NT2/D1 (cell line): ENCODE data around the gene PKDCC.
A peak's percentile ranks its signal among the peaks of the same experiment; 100 is the strongest.

Source experiments
- DNase-seq: peaks from one replicate; pipeline ENCODE4 v3.0.0-alpha.2; 2011; ENCODE audit warnings: low read depth, low spot score
- H3K27me3 ChIP-seq: 2 replicates; pipeline ENCODE4 v1.6.0; 2011; ENCODE audit warnings: mild to moderate bottlenecking; ENCODE audit not compliant: insufficient read length, insufficient read depth
- H3K36me3 ChIP-seq: 2 replicates; pipeline ENCODE4 v1.6.1; 2011; ENCODE audit warnings: mild to moderate bottlenecking, low read length, mixed read lengths; ENCODE audit not compliant: insufficient read depth, insufficient read length
- H3K4me1 ChIP-seq: 2 replicates; pipeline ENCODE4 v1.5.1; 2011; ENCODE audit not compliant: insufficient read depth, insufficient read length
- H3K4me3 ChIP-seq: 2 replicates; pipeline ENCODE4 v1.5.1; 2011; ENCODE audit warnings: low read depth; ENCODE audit not compliant: insufficient read length
- H3K9ac ChIP-seq: 2 replicates; pipeline ENCODE4 v1.6.0; 2011; ENCODE audit warnings: low read depth; ENCODE audit not compliant: insufficient read length
- H3K9me3 ChIP-seq: 2 replicates; pipeline ENCODE4 v1.5.1; 2011; ENCODE audit warnings: mild to moderate bottlenecking, low read length; ENCODE audit not compliant: insufficient read depth
- SUZ12 ChIP-seq: IDR thresholded peaks from 2 replicates; pipeline ENCODE4 v1.6.1; 2011; ENCODE audit not compliant: insufficient read length, insufficient read depth; ENCODE audit errors: extremely low read depth
- YY1 ChIP-seq: IDR thresholded peaks from 2 replicates; pipeline ENCODE4 v1.6.1; 2011; ENCODE audit not compliant: insufficient read length, insufficient read depth
- ZNF274 ChIP-seq: IDR thresholded peaks from 2 replicates; pipeline ENCODE4 v1.6.1; 2011; ENCODE audit warnings: mild to moderate bottlenecking, low read depth, low read length

PKDCC gene

DNA sequence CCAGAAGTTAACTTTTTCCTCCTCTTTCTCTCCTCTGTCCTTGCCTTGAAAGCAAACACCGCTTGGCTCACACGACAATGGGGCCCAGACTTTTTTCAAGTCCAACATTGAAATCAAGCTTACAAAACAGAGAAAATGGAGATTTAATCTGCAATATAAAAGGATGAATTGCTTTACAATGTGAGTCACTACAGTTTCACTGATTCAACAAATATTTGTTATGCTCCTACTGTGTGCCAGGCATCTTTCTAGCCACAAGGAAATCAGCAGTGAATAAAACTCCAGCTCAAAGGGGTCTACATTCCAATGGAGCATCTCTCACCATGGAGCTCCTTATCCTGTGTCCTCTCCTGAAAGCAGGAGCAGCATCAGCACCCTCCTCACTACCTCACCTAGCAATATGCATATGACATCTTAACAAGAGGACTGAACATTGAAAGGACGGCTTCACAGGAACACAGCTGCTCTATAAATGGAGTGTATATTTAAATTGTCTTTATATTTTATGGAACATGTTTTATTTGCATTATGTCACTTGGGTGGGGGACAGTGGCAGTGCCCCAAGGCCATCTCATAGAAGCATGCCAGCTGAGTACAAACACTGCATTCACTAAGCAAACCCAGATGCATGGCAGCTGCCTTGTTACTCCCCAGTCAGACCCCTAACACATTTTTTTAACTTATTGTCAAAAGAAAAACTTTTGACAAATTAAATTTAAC is 39.5 kb downstream of the PKDCC start:
- Histone ChIP-seq H3K9ac (no peak overlapping the region), H3K27me3 (peaks cover 49% of the 10 kb centered on the region), H3K4me1 (no peaks in the 10 kb centered on the region), H3K4me3 (no peak overlapping the region), H3K9me3 (no peaks in the 10 kb centered on the region), H3K36me3 (no peaks in the 10 kb centered on the region)
- no peak for TF ChIP-seq ZNF274
- no peak for TF ChIP-seq SUZ12
- no peak for TF ChIP-seq YY1
- DNase-seq, result no peak

DNA sequence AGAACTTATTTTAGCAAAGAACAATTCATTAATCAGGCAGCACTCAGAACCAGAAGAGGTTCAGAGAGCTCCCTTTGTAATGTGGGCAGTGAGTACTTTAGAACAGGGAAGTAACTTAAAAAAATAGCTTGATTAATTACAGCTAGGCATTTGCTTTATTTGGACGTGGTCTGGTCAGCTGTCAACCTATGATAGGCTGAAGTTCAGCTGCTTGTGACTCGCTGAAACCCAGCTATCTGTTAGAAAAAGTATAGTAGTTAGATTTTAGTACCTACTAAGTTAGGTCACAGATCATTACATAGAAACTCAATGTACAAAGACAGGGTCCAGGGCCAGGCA is 40.0 kb downstream of the PKDCC start:
- no peak for DNase-seq
- TF ChIP-seq SUZ12, result no peak
- TF ChIP-seq ZNF274, result no peak
- TF ChIP-seq YY1, result no peak

GRCh38 chr2:42089340-42089925 is 41.6 kb downstream of the PKDCC start:
- Histone ChIP-seq H3K9ac (no peak overlapping the region), H3K9me3 (no peaks in the 10 kb centered on the region), H3K36me3 (no peaks in the 10 kb centered on the region), H3K4me1 (no peaks in the 10 kb centered on the region), H3K4me3 (no peak overlapping the region), H3K27me3 (peaks cover 70% of the 10 kb centered on the region)
- peak; percentile 61 for DNase-seq
- TF ChIP-seq ZNF274, result no peak
- no peak for TF ChIP-seq YY1
- no peak for TF ChIP-seq SUZ12

More for the DNA sequence above, 40.0 kb downstream of the PKDCC start:
- Histone ChIP-seq H3K36me3 (no peaks in the 10 kb centered on the region), H3K27me3 (peaks cover 54% of the 10 kb centered on the region), H3K9ac (no peak overlapping the region), H3K4me1 (no peaks in the 10 kb centered on the region), H3K4me3 (no peak overlapping the region), H3K9me3 (no peaks in the 10 kb centered on the region)

- DNase-seq, result no peak
- Histone ChIP-seq H3K36me3 (no peaks in the 10 kb centered on the region), H3K4me3 (no peak overlapping the region), H3K9me3 (no peaks in the 10 kb centered on the region), H3K4me1 (no peaks in the 10 kb centered on the region), H3K9ac (no peak overlapping the region), H3K27me3 (peaks cover 78% of the 10 kb centered on the region)
- TF ChIP-seq SUZ12 (no peak), ZNF274 (no peak)
Measured at GRCh38 chr2:42090216-42090615, 42.4 kb downstream of the PKDCC start.

DNA sequence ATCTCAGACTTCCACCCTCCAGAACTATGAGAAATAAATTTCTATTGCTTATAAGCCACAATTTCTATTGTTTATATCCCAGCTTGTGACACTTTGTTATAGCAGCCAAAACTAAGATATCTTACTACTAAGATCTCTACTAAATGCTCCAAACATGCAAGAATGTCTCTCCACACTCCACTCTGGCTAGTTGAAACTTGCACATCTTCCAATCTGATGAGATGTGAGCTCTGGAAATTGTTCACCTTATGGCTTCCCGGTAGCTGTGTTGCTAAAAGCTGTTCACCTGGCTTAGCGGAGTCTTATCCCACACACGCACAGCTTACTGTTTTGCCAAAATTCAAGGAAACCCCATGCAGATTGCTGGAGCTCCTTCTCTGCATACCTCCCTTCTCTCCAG is 43.9 kb downstream of the PKDCC start:
- Histone ChIP-seq H3K4me1 (no peaks in the 10 kb centered on the region), H3K27me3 (peaks cover 82% of the 10 kb centered on the region), H3K9ac (no peak overlapping the region), H3K9me3 (no peaks in the 10 kb centered on the region), H3K36me3 (no peaks in the 10 kb centered on the region), H3K4me3 (no peak overlapping the region)
- TF ChIP-seq SUZ12 (no peak), ZNF274 (no peak), YY1 (no peak)
- no peak for DNase-seq

GRCh38 chr2:42092084-42092996 is 44.5 kb downstream of the PKDCC start:
- Histone ChIP-seq H3K4me3 (no peak overlapping the region), H3K4me1 (no peaks in the 10 kb centered on the region), H3K27me3 (peaks cover 82% of the 10 kb centered on the region), H3K36me3 (no peaks in the 10 kb centered on the region), H3K9ac (no peak overlapping the region), H3K9me3 (no peaks in the 10 kb centered on the region)
- TF ChIP-seq ZNF274 (no peak), YY1 (no peak), SUZ12 (no peak)
- peak; percentile 54 for DNase-seq

GRCh38 chr2:42094114-42094513 is 46.3 kb downstream of the PKDCC start:
- Histone ChIP-seq H3K27me3 (peaks cover 77% of the 10 kb centered on the region), H3K4me3 (no peak overlapping the region), H3K36me3 (no peaks in the 10 kb centered on the region), H3K9ac (no peak overlapping the region), H3K4me1 (no peaks in the 10 kb centered on the region), H3K9me3 (no peaks in the 10 kb centered on the region)
- no peak for TF ChIP-seq ZNF274
- TF ChIP-seq SUZ12, result no peak
- no peak for TF ChIP-seq YY1
- DNase-seq, result no peak
